H1 (cell line): ENCODE results near the gene TTI1. TPM values are rescaled to one million over a fixed set of nuclear protein-coding genes. Genes with fewer than 3 reads are reported as not detected.

ENCODE experiments used
- CTCF ChIA-PET: fragments of 300-600 bp; sonication (Branson Sonifier 250); formaldehyde crosslinking; loops from one replicate; lab custom pipeline; 2021; ENCODE audit not compliant: partially characterized antibody; lab: Charles Lee
- POLR2A ChIA-PET: fragments of 300-600 bp; sonication (Branson Sonifier 250); formaldehyde crosslinking; loops from one replicate; lab custom pipeline; 2021; ENCODE audit warnings: inconsistent platforms; ENCODE audit not compliant: partially characterized antibody; lab: Charles Lee
- DNase-seq, 2 experiments: peaks; one replicate each; pipeline versions ENCODE4 v3.0.0 to v3.0.0-alpha.2; 2010 to 2022; ENCODE audit warnings: low spot score in 2 of 2, low read depth in 1 of 2, mixed read lengths in 1 of 2
- FAIRE-seq: peaks from 2 replicates; lab custom pipeline; 2011; peaks lifted over from hg19 to GRCh38; lab: Jason Lieb, UNC
- H2AFZ ChIP-seq: 2 replicates; pipeline ENCODE4 v1.8.1; 2012; ENCODE audit warnings: low read length, inconsistent platforms
- H2AK5ac ChIP-seq: 2 replicates; pipeline ENCODE4 v1.6.1; 2013; ENCODE audit warnings: low read depth, low read length
- H2BK120ac ChIP-seq: replicated peaks from 2 replicates; pipeline ENCODE3; 2013; ENCODE audit warnings: low read depth, low read length, inconsistent platforms
- H2BK12ac ChIP-seq: 2 replicates; pipeline ENCODE4 v1.6.1; 2013; ENCODE audit warnings: low read depth, low read length
- H2BK15ac ChIP-seq: 2 replicates; pipeline ENCODE4 v1.6.1; 2013; ENCODE audit warnings: low read length
- H2BK20ac ChIP-seq: 2 replicates; pipeline ENCODE4 v1.6.1; 2013; ENCODE audit warnings: low read length
- H2BK5ac ChIP-seq: 2 replicates; pipeline ENCODE4 v1.6.1; 2013; ENCODE audit warnings: low read depth, low read length
- H3K14ac ChIP-seq: 2 replicates; pipeline ENCODE4 v1.6.1; 2013; ENCODE audit warnings: inconsistent platforms; ENCODE audit not compliant: insufficient read length
- H3K18ac ChIP-seq: 2 replicates; pipeline ENCODE4 v1.6.1; 2013; ENCODE audit warnings: low read length; ENCODE audit errors: extremely low read depth
- H3K23ac ChIP-seq: 2 replicates; pipeline ENCODE4 v1.6.1; 2013; ENCODE audit warnings: inconsistent platforms; ENCODE audit not compliant: insufficient read length
- H3K23me2 ChIP-seq: 2 replicates; pipeline ENCODE4 v1.6.1; 2013; ENCODE audit warnings: low read depth, low read length
- H3K27ac ChIP-seq: 2 replicates; pipeline ENCODE4 v1.6.1; 2011; ENCODE audit warnings: low read depth, low read length, inconsistent platforms
- H3K27me3 ChIP-seq, 4 experiments: replicated peaks in 1 of 4; 1 replicate in 1 of 4; 2 replicates in 3 of 4; pipeline versions ENCODE4 v1.6.1 to v1.8.1; 2011 to 2013; ENCODE audit warnings: low read length in 3 of 4, mild to moderate bottlenecking in 3 of 4, inconsistent platforms in 2 of 4, mixed read lengths in 2 of 4, moderate library complexity in 1 of 4; ENCODE audit not compliant: control insufficient read depth in 3 of 4, insufficient read depth in 3 of 4; ENCODE audit errors: extremely low read depth in 1 of 4
- H3K36me3 ChIP-seq, 4 experiments: 2 replicates each; pipeline versions ENCODE4 v1.6.1 to v1.8.1; 2011 to 2013; ENCODE audit warnings: mild to moderate bottlenecking in 4 of 4, low read length in 3 of 4, moderate library complexity in 2 of 4, control low read depth in 1 of 4, inconsistent platforms in 1 of 4; ENCODE audit not compliant: insufficient read depth in 4 of 4, control insufficient read depth in 2 of 4
- H3K4ac ChIP-seq: replicated peaks from 2 replicates; pipeline ENCODE3; 2013; ENCODE audit warnings: low read length, low read depth, mixed read lengths, inconsistent platforms; ENCODE audit not compliant: insufficient read length
- H3K4me1 ChIP-seq, 4 experiments: replicated peaks in 1 of 4; 1 replicate in 1 of 4; 2 replicates in 3 of 4; pipeline versions ENCODE4 v1.6.1 to v1.8.1; 2011 to 2013; ENCODE audit warnings: low read length in 3 of 4, inconsistent platforms in 2 of 4, mixed read lengths in 1 of 4; ENCODE audit not compliant: insufficient read depth in 4 of 4, control insufficient read depth in 3 of 4
- H3K4me2 ChIP-seq, 2 experiments: 2 replicates each; pipeline versions ENCODE4 v1.6.1 to v1.8.1; 2011 to 2013; ENCODE audit warnings: low read depth in 2 of 2, low read length in 2 of 2, control low read depth in 1 of 2, inconsistent platforms in 1 of 2, mild to moderate bottlenecking in 1 of 2; ENCODE audit not compliant: insufficient read depth in 1 of 2
- H3K4me3 ChIP-seq, 4 experiments: fragments of 200-600, 300-600 bp in 1 of 4; sonication (generic), shearing (Covaris generic), sonication (Bioruptor Twin) in 1 of 4; 2 replicates each; pipeline versions ENCODE4 v1.5.1 to v1.8.1; 2011 to 2016; ENCODE audit warnings: low read length in 4 of 4, low read depth in 3 of 4, control low read depth in 2 of 4, inconsistent platforms in 2 of 4, mild to moderate bottlenecking in 2 of 4, mixed read lengths in 1 of 4, moderate library complexity in 1 of 4; ENCODE audit not compliant: insufficient read depth in 2 of 4; ENCODE audit errors: extremely low read depth in 1 of 4
- H3K56ac ChIP-seq: replicated peaks from 2 replicates; pipeline ENCODE3; 2013; ENCODE audit warnings: low read depth, mild to moderate bottlenecking, mixed read lengths, low read length, inconsistent platforms; ENCODE audit not compliant: insufficient read length
- H3K79me1 ChIP-seq: 2 replicates; pipeline ENCODE4 v1.6.1; 2013; ENCODE audit warnings: low read depth, low read length, control low read depth
- H3K79me2 ChIP-seq, 2 experiments: 2 replicates each; pipeline versions ENCODE4 v1.6.1 to v1.8.1; 2012 to 2013; ENCODE audit warnings: low read length in 2 of 2, mild to moderate bottlenecking in 2 of 2, inconsistent platforms in 1 of 2; ENCODE audit not compliant: insufficient read depth in 2 of 2, control insufficient read depth in 1 of 2
- H3K9ac ChIP-seq, 4 experiments: replicated peaks in 1 of 4; 1 replicate in 1 of 4; 2 replicates in 3 of 4; pipeline versions ENCODE4 v1.6.1 to v1.8.1; 2011 to 2013; ENCODE audit warnings: low read depth in 3 of 4, low read length in 3 of 4, control low read depth in 2 of 4, mild to moderate bottlenecking in 2 of 4, moderate library complexity in 2 of 4, inconsistent platforms in 1 of 4; ENCODE audit errors: extremely low read depth in 1 of 4
- H3K9me3 ChIP-seq, 2 experiments: 2 replicates each; pipeline versions ENCODE4 v1.6.1 to v1.8.1; 2012 to 2013; ENCODE audit warnings: mild to moderate bottlenecking in 2 of 2, moderate library complexity in 2 of 2, control low read depth in 1 of 2, inconsistent platforms in 1 of 2, low read depth in 1 of 2, low read length in 1 of 2, mixed read lengths in 1 of 2; ENCODE audit not compliant: insufficient read depth in 2 of 2
- H4K20me1 ChIP-seq, 2 experiments: replicated peaks in 1 of 2; 2 replicates each; pipeline versions ENCODE3 to v1.8.1; 2011 to 2013; ENCODE audit warnings: inconsistent platforms in 2 of 2, low read length in 2 of 2, mild to moderate bottlenecking in 1 of 2; ENCODE audit not compliant: insufficient read depth in 2 of 2, control insufficient read depth in 1 of 2
- H4K5ac ChIP-seq: 2 replicates; pipeline ENCODE4 v1.6.1; 2013; ENCODE audit warnings: low read length, low read depth, mixed read lengths, inconsistent platforms; ENCODE audit not compliant: insufficient read length
- H4K8ac ChIP-seq: 2 replicates; pipeline ENCODE4 v1.8.0; 2013; ENCODE audit warnings: mild to moderate bottlenecking, moderate library complexity, low read length, inconsistent platforms; ENCODE audit not compliant: insufficient read depth; ENCODE audit errors: extremely low read depth
- H4K91ac ChIP-seq: replicated peaks from 2 replicates; pipeline ENCODE3; 2013; ENCODE audit warnings: low read length, mixed read lengths, inconsistent platforms; ENCODE audit not compliant: insufficient read length
- CTCF ChIP-seq, 3 experiments: IDR thresholded peaks; 1 replicate in 2 of 3; 2 replicates in 1 of 3; pipeline versions ENCODE4 v1.5.1 to v1.6.1; 2011; ENCODE audit warnings: low read length in 3 of 3, mild to moderate bottlenecking in 3 of 3, inconsistent platforms in 2 of 3, low read depth in 1 of 3, moderate library complexity in 1 of 3; ENCODE audit not compliant: insufficient read depth in 1 of 3; ENCODE audit errors: control extremely low read depth in 1 of 3
- JUN ChIP-seq: IDR thresholded peaks from 2 replicates; pipeline ENCODE4 v1.6.1; 2011; ENCODE audit warnings: low read depth, mild to moderate bottlenecking, improper control_type of control experiment, low read length
- KDM5A ChIP-seq: fragments of 200-600 bp; IDR thresholded peaks from 2 replicates; pipeline ENCODE4 v1.7.1; 2012; ENCODE audit warnings: mild to moderate bottlenecking, low read length, inconsistent platforms, mixed read lengths
- SIRT6 ChIP-seq: IDR thresholded peaks from one replicate; pipeline ENCODE4 v1.7.1; 2012; ENCODE audit warnings: low read length, inconsistent platforms
- SIX5 ChIP-seq: IDR thresholded peaks from 2 replicates; pipeline ENCODE4 v1.6.1; 2011; ENCODE audit warnings: mild to moderate bottlenecking, low read depth, low read length
- TAF7 ChIP-seq: optimal IDR thresholded peaks from 2 replicates; pipeline ENCODE3; 2011; ENCODE audit warnings: low read depth, mild to moderate bottlenecking, inconsistent platforms, low read length, moderate library complexity, borderline replicate concordance
- TBP ChIP-seq: IDR thresholded peaks from 2 replicates; pipeline ENCODE4 v1.6.1; 2011; ENCODE audit warnings: low read depth, low read length, improper control_type of control experiment
- TCF12 ChIP-seq: IDR thresholded peaks from 2 replicates; pipeline ENCODE4 v1.6.1; 2011; ENCODE audit warnings: low read depth, mild to moderate bottlenecking, low read length
- WGBS, 2 experiments: shearing (Covaris generic) in 1 of 2; methylation state at CpG; one replicate each; pipeline versions ENCODE4 v1.1.6 to v1.1.7; 2013 to 2015; ENCODE audit warnings: low lambda C conversion rate in 2 of 2, mixed read lengths in 2 of 2, inconsistent platforms in 1 of 2, low coverage in 1 of 2, missing lambda C conversion rate in 1 of 2; ENCODE audit not compliant: insufficient replicate concordance in 2 of 2, insufficient coverage in 1 of 2, insufficient read length in 1 of 2; ENCODE audit errors: extremely low coverage in 1 of 2, missing lambda C conversion rate in 1 of 2; 5-methylcytosine and 5-hydroxymethylcytosine counted together
- polyA plus RNA-seq, 7 experiments: library from polyadenylated mRNA; depleted of rRNA in 3 of 7; stranded (reverse) in 5 of 7; unstranded in 2 of 7; fragments of >200 nt in 5 of 7; fragments of 200-250 nt in 2 of 7; gene quantifications; 1 replicate in 5 of 7; 2 replicates in 1 of 7; 4 replicates in 1 of 7; pipeline versions ENCODE4 v1.2.1 to v1.2.3, GENCODE V29; 2011 to 2013; ENCODE audit warnings: missing spikeins in 2 of 7, mixed read lengths in 2 of 7
- total RNA-seq: library from RNA; stranded (reverse); fragmentation: NEBNext Ultra II Directional; extraction: Animal tissue kit (Norgen Biotek cat#: 25700); gene quantifications from 2 replicates; pipeline ENCODE4 v1.2.1, GENCODE V29; 2021
- TF ChIP-seq, protein P1 (sequence below): IDR thresholded peaks from 2 replicates; pipeline ENCODE4 v1.6.1; 2012; ENCODE audit warnings: inconsistent platforms

Gene TTI1
- total and polyA plus RNA-seq, 2 of the 8 experiments (the other 6 are each of a cell fraction or from before 2014, with no cell fraction given) = 34.1 to 47.0 TPM

DNA sequence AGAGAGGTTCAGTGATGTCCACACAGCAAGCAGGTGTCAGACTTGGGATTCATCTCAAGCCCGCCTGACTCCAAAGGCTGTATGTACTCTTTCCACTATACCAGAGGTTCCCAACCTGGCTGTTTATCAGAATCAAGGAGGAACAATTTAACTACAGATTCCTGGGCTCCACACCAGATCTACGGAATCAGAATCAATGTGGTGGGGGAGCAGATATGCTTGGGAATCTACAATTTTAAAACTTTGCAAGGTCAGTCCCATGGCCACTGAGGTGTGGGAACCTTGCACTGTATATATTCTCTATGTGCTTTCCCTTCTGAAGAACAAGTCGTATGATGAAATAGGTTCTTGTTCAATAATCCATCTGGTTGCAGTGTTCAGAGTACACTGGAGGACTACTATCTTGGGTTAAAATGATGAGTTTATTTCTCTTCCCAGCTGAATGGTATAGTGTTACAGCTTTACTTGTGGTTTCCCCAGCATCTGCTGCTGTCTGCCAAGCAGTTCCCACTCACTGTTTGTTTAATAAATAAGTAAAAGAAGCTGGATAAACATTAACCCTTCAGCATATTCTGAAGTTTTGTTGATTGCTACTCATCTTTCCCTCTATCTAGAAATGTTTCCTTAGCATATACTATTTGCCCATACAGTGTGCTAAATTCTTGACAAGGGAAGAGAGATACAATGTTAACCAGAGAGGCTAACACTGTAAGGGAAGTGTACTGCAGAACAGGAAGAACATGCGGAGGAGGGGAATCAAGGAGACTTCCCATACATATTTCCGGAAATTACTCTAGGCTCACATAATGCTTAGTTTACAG lies 9.9 kb downstream of the TTI1 start:
- Histone ChIP-seq H3K56ac (no peak overlapping the region), H3K79me2 (peaks cover 9 to 94% of the 10 kb centered on the region in 2 experiments), H3K18ac (no peak overlapping the region), H2BK20ac (no peak overlapping the region), H3K23me2 (no peaks in the 10 kb centered on the region), H4K91ac (no peak overlapping the region), H2AFZ (no peak overlapping the region), H3K23ac (no peak overlapping the region), H3K27me3 (no peaks in the 10 kb centered on the region), H3K14ac (no peak overlapping the region), H3K79me1 (peaks cover 6% of the 10 kb centered on the region; the same call in 1 of the 2 replicates), H3K4me3 (no peak overlapping the region), H4K20me1 (peaks cover 6 to 16% of the 10 kb centered on the region in 2 experiments), H4K8ac (no peak overlapping the region), H3K9me3 (peaks cover 7% of the 10 kb centered on the region in 2 experiments), H4K5ac (no peak overlapping the region), H2BK5ac (no peak overlapping the region), H3K4me2 (no peak overlapping the region), H2BK15ac (no peak overlapping the region), H3K4me1 (no peaks in the 10 kb centered on the region; a peak in 1 of 7 replicates), H3K27ac (no peak overlapping the region), H3K4ac (no peak overlapping the region), H3K9ac (no peak overlapping the region), H3K36me3 (peaks cover 0 to 10% (median 3%) of the 10 kb centered on the region in 4 experiments; a peak in 4 of 8 replicates), H2BK120ac (no peak overlapping the region), H2AK5ac (no peak overlapping the region), H2BK12ac (no peak overlapping the region)
- ChIA-PET POLR2A (interaction anchor here (1.8 kb wide), 1 partner anchor 10 kb away, joined by 4 read pairs; the partner anchor contains the start of genes RPRD1B and TTI1), CTCF (no interaction called here)
- FAIRE-seq (no peak), DNase-seq (no peak)
- WGBS, 2 experiments = 86% methylated on average over 5 of the region's 5 CpGs; no CpG with 5 or more reads in 1 of the 2 experiments
- TF ChIP-seq CTCF (IDR thresholded peaks at IDR 0.05; ENCODE audit: control extremely low read depth in 1 of 3, insufficient read depth in 1 of 3, low read depth in 1 of 3, low read length in 3 of 3) (no peak), TBP (no peak), SIX5 (no peak), TCF12 (no peak), SIRT6 (no peak), TAF7 (no peak), JUN (no peak), KDM5A (no peak)
- TF ChIP-seq, protein P1, sequence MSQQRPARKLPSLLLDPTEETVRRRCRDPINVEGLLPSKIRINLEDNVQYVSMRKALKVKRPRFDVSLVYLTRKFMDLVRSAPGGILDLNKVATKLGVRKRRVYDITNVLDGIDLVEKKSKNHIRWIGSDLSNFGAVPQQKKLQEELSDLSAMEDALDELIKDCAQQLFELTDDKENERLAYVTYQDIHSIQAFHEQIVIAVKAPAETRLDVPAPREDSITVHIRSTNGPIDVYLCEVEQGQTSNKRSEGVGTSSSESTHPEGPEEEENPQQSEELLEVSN = no peak
